Natural killer cell (primary cell): ENCODE results near the gene MST1R. TPM values are rescaled to one million over a fixed set of nuclear protein-coding genes. Genes with fewer than 3 reads are reported as not detected.

ENCODE experiments used
- ATAC-seq, 3 donors: fragments of 150-1000 bp in 2 of 3; fragments of 200-7000 bp in 1 of 3; cut with Tn5 transposase; 1 replicate in 1 of 3; 2 replicates in 2 of 3; pipeline ENCODE4 v1.10.0; 2021; ENCODE audit warnings: mild to moderate bottlenecking in 2 of 3, moderate library complexity in 2 of 3
- DNase-seq, 2 donors: peaks; one replicate each; pipeline versions ENCODE4 v3.0.0 to v3.0.0-alpha.2; 2013 to 2021; ENCODE audit warnings: mixed read lengths in 1 of 2
- H3K27ac ChIP-seq: one replicate; pipeline ENCODE4 v1.5.1; 2013; ENCODE audit warnings: mild to moderate bottlenecking, low read length
- H3K27me3 ChIP-seq: one replicate; pipeline ENCODE4 v1.6.1; 2013; ENCODE audit warnings: low read length; ENCODE audit not compliant: control insufficient read depth, insufficient read depth
- H3K36me3 ChIP-seq: one replicate; pipeline ENCODE4 v1.6.1; 2013; ENCODE audit warnings: low read length; ENCODE audit not compliant: control insufficient read depth, insufficient read depth
- H3K4me1 ChIP-seq: one replicate; pipeline ENCODE4 v1.6.1; 2013; ENCODE audit warnings: low read length; ENCODE audit not compliant: control insufficient read depth, insufficient read depth
- H3K4me3 ChIP-seq: one replicate; pipeline ENCODE4 v1.5.1; 2013; ENCODE audit warnings: low read length
- H3K9me3 ChIP-seq: one replicate; pipeline ENCODE4 v1.6.1; 2013; ENCODE audit warnings: low read length; ENCODE audit not compliant: control insufficient read depth, insufficient read depth
- H3K27ac Mint-ChIP-seq, 2 donors: one replicate each; pipeline ENCODE4 v1.8.0; 2022; ENCODE audit warnings: mild to moderate bottlenecking in 2 of 2, mixed read lengths in 2 of 2, moderate library complexity in 1 of 2
- H3K27me3 Mint-ChIP-seq, 2 donors: one replicate each; pipeline ENCODE4 v1.8.0; 2022; ENCODE audit warnings: low read depth in 2 of 2, mixed read lengths in 2 of 2
- H3K36me3 Mint-ChIP-seq: one replicate; pipeline ENCODE4 v1.8.0; 2022; ENCODE audit warnings: mixed read lengths
- H3K4me1 Mint-ChIP-seq, 2 donors: one replicate each; pipeline ENCODE4 v1.8.0; 2022; ENCODE audit warnings: mixed read lengths in 2 of 2
- H3K4me3 Mint-ChIP-seq: one replicate; pipeline ENCODE4 v1.8.0; 2022; ENCODE audit warnings: mild to moderate bottlenecking, moderate library complexity, mixed read lengths
- H3K9me3 Mint-ChIP-seq, 2 donors: one replicate each; pipeline ENCODE4 v1.8.0; 2022; ENCODE audit warnings: mixed read lengths in 2 of 2
- CTCF ChIP-seq: fragments of 200-600 bp; IDR thresholded peaks from one replicate; pipeline ENCODE4 v1.8.0; 2022; ENCODE audit warnings: antibody characterized with exemption
- WGBS: methylation state at CpG from one replicate; pipeline ENCODE4 v1.1.7; 2013; ENCODE audit warnings: missing lambda C conversion rate; ENCODE audit not compliant: insufficient coverage; 5-methylcytosine and 5-hydroxymethylcytosine counted together
- intact Hi-C: fragments of 100-400 bp; cut with micrococcal nuclease; formaldehyde crosslinking; loops from one replicate; pipeline ENCODE4 v1.14.2; 2022
- total RNA-seq, 4 donors: library from RNA; stranded (reverse); fragments of 120-200 nt in 1 of 4; gene quantifications; one replicate each; pipeline versions ENCODE4 v1.2.3 to v1.2.4, GENCODE V29; 2013 to 2022

The MST1R gene
- total RNA-seq, 3 donors from 2014 or later (not counting 1 experiment from before 2014, with no cell fraction given) = 1.6 to 3.4 (median 2.2) TPM

GRCh38 chr3:49899815-49900214 is 3.9 kb downstream of the MST1R start:
- Histone ChIP-seq H3K27ac (no peak overlapping the region), H3K9me3 (no peaks in the 10 kb centered on the region), H3K36me3 (no peaks in the 10 kb centered on the region), H3K27me3 (no peaks in the 10 kb centered on the region), H3K4me3 (no peak overlapping the region), H3K4me1 (peaks cover 19% of the 10 kb centered on the region)
- intact Hi-C loops = no loop called here
- DNase-seq (no peak), ATAC-seq (no peak)
- Mint-ChIP-seq H3K27ac (no peak overlapping the region), H3K9me3 (no peaks in the 10 kb centered on the region), H3K36me3 (no peaks in the 10 kb centered on the region), H3K27me3 (no peaks in the 10 kb centered on the region), H3K4me3 (no peak overlapping the region), H3K4me1 (peaks cover 6 to 11% of the 10 kb centered on the region in 2 donors)
- 73% methylated on average over 5 of the region's 5 CpGs for WGBS
- no peak for TF ChIP-seq CTCF

GRCh38 chr3:49898991-49899390 is 4.7 kb downstream of the MST1R start:
- Mint-ChIP-seq H3K27me3 (no peaks in the 10 kb centered on the region), H3K4me1 (peaks cover 3 to 8% of the 10 kb centered on the region in 2 donors), H3K4me3 (no peak overlapping the region), H3K27ac (no peak overlapping the region), H3K9me3 (no peaks in the 10 kb centered on the region), H3K36me3 (no peaks in the 10 kb centered on the region)
- Histone ChIP-seq H3K27ac (no peak overlapping the region), H3K27me3 (no peaks in the 10 kb centered on the region), H3K4me3 (no peak overlapping the region), H3K36me3 (no peaks in the 10 kb centered on the region), H3K4me1 (peaks cover 11% of the 10 kb centered on the region), H3K9me3 (no peaks in the 10 kb centered on the region)
- no peak for DNase-seq
- 88% methylated on average over 6 of the region's 6 CpGs for WGBS
- intact Hi-C loops = no loop called here
- ATAC-seq = no peak
- no peak for TF ChIP-seq CTCF

- H3K4me1 ChIP-seq = no peaks in the 10 kb centered on the region
- ATAC-seq (no peak), DNase-seq (no peak)
- no peaks in the 10 kb centered on the region for H3K27me3 ChIP-seq
- intact Hi-C loops = no loop called here
- H3K36me3 Mint-ChIP-seq = no peaks in the 10 kb centered on the region
- no peak overlapping the region for H3K27ac Mint-ChIP-seq
- H3K9me3 ChIP-seq = no peaks in the 10 kb centered on the region
- H3K4me3 Mint-ChIP-seq = no peak overlapping the region
- no peaks in the 10 kb centered on the region for H3K4me1 Mint-ChIP-seq
- WGBS = 96% methylated on average over 4 of the region's 5 CpGs
- no peak overlapping the region for H3K27ac ChIP-seq
- TF ChIP-seq CTCF = no peak
- H3K36me3 ChIP-seq = no peaks in the 10 kb centered on the region
- no peak overlapping the region for H3K4me3 ChIP-seq
- no peaks in the 10 kb centered on the region for H3K9me3 Mint-ChIP-seq
- H3K27me3 Mint-ChIP-seq = no peaks in the 10 kb centered on the region
These were observed 7.3 kb downstream of the MST1R start for GRCh38 chr3:49896345-49896744.

- H3K4me1 Mint-ChIP-seq = no peaks in the 10 kb centered on the region
- intact Hi-C loops = no loop called here
- no peaks in the 10 kb centered on the region for H3K36me3 ChIP-seq
- DNase-seq = no peak
- H3K36me3 Mint-ChIP-seq = no peaks in the 10 kb centered on the region
- H3K4me1 ChIP-seq = no peaks in the 10 kb centered on the region
- 94% methylated on average over 9 of the region's 9 CpGs for WGBS
- H3K4me3 ChIP-seq = no peak overlapping the region
- no peak overlapping the region for H3K27ac ChIP-seq
- H3K27ac Mint-ChIP-seq = no peak overlapping the region
- no peak overlapping the region for H3K4me3 Mint-ChIP-seq
- no peaks in the 10 kb centered on the region for H3K9me3 Mint-ChIP-seq
- H3K27me3 ChIP-seq = no peaks in the 10 kb centered on the region
- no peak for TF ChIP-seq CTCF
- no peak for ATAC-seq
- no peaks in the 10 kb centered on the region for H3K9me3 ChIP-seq
- H3K27me3 Mint-ChIP-seq = no peaks in the 10 kb centered on the region
These were observed 7.9 kb downstream of the MST1R start for GRCh38 chr3:49895791-49896190.
